HEK293 (cell line): Measurements from ENCODE around the gene HERC5.

Experiments used
- ZBTB49 ChIP-seq: fragments of 450-650 bp; formaldehyde crosslinking; IDR thresholded peaks from 2 replicates; pipeline ENCODE4 v1.5.1; 2016; ENCODE audit warnings: missing biosample characterization, missing genetic modification characterization, low read depth
- ZNF449 ChIP-seq: fragments of 450-650 bp; formaldehyde crosslinking; IDR thresholded peaks from 2 replicates; pipeline ENCODE4 v1.5.1; 2017; ENCODE audit warnings: missing biosample characterization, mild to moderate bottlenecking, missing genetic modification characterization, moderate library complexity
- ZNF621 ChIP-seq: fragments of 450-650 bp; formaldehyde crosslinking; IDR thresholded peaks from 2 replicates; pipeline ENCODE4 v1.5.1; 2017; ENCODE audit warnings: missing biosample characterization, missing genetic modification characterization

GRCh38 chr4:88409206-88409605, 47.7 kb upstream of the HERC5 start:
- TF ChIP-seq ZNF621 (tag by site-specific recombination) (no peak), ZBTB49 (tag by site-specific recombination) (no peak), ZNF449 (tag by site-specific recombination) (no peak)
